SW480 (cell line): ENCODE measurements around the gene ZNF280D.

Source experiments
- DNase-seq: peaks from one replicate; pipeline ENCODE4 v3.0.0-alpha.2; 2016; ENCODE audit warnings: low spot score

Gene ZNF280D

DNA sequence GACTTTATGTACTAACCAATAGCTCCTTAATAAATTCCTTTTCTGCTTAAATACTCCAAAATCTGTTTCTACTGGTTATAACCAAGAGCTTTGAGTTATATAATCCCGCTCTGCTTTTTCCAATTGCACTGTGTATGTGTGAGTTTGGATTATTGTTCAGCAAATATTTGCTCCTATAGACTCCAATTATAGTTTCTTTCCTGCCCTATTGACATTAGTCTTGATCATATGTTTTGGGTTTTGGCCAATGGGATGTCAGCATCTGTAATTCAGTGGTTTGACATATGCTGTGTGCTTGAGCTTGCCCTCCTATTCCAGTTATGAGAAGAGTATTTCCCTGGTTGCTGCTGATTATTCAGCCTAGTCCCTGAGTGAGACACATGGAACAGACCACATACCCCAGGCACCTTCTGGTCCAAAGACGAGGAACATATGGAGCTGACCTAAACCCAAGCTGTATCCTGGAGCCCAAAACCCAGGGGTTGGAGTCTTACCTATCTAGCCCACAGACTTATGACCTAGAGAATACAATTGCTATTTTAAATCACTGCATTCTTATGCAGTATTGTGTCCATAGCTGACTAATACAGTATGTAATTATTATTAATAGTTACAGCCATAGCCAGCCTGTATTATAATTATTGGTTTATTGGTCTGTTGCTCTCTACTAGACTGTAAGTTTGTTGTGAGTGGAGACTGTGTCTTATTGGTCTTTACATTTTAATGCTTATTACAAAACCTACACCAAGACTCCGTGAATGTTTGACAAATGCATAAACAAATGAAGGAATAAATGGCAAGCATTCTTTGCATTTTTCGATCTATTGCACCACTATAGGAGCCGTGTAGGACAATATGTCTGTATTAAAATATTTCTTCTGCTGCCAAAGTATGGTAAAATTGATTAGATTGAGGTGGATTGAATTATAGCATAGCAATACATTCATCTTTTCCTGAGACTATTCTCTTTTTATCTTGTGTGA lies 11.7 kb upstream of the ZNF280D start:
- no peak for DNase-seq

DNA sequence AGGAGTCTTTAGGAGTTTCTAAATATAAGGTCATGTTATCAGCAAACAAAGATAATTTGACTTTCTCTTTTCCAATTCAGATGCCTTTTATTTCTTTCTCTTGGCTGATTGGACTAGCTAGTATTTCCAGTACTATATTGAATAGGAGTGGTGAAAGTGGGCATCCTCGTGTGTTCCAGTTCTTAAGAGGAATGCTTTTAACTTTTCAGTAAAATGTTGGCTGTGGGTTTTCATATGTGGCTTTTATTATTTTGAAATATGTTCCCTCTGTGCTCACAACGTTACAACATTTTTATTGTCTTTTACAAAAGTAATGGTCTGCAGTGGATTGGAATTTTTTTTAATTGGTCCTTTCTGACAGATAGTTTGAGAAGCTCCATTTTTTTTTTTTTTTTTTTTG lies 8.2 kb upstream of the ZNF280D start:
- DNase-seq: no peak

DNA sequence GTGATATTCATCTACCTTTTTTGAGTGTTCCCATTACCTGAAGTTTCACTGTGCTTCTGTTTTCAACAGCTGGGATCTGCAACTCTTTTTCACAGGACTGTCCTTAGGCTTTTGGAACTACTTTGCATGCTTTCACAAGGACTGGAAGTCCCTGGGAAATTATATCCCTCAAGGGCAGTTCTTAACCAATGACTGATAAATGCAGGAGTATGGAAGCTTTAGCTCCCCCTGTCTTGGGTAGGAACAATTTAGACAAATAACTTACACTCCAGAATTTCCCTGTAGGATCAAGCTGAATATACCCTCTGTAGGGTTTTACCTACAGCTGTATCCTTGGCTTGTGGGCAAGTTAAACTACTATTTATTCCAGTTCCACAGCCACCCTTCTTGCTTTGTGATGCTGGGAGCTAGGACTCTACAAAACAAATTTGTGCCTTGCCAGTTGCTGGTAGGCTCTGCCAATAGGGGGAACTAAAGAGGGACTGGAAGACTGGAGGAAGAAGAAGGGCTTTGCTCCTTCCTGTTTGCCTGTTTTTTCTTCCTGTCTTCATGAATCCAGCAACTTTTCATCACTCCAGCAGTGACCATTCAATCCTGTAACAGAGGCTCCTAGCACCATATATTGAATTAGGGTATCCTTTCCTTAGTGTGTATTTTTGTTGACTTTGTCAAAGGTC lies 6.8 kb upstream of the ZNF280D start:
- no peak for DNase-seq

DNA sequence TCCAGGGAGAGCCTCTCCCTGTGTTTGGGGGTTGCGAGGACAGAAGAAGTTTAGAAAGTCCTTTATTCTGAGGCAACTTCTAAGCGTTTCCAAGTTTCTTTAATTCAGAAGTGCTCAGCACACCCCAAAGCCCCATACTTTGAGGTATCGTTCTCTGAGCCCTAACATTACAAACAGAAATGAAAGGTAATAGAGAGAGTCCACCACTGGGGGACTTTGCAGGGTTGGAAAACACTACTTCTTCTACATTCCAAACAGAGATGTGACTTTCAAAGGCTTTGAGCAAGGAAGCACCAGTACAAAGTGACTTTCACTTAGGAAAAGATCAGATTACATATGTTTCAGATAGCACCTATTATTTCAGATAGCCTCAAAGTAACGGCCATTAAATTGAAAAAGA lies 6.2 kb upstream of the ZNF280D start:
- DNase-seq: no peak

DNA sequence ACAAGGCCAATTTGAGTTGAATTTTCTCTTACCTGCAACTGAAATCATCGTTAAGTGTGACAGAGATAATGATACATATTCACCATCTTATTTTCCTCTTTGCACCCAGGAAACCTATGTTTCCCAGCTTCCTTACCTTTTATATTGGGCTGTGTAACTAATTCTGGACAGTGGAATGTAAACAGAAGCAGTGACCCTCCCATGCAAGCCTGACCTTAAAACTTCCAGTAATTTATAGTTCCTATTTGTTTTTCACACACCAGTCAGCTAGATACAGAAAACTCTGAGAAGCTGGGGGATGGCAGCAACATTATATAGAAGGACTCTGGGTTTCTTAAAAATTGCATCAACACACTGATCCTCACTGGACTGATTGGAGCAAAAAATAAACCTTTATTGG lies 4.5 kb upstream of the ZNF280D start:
- DNase-seq: no peak

DNA sequence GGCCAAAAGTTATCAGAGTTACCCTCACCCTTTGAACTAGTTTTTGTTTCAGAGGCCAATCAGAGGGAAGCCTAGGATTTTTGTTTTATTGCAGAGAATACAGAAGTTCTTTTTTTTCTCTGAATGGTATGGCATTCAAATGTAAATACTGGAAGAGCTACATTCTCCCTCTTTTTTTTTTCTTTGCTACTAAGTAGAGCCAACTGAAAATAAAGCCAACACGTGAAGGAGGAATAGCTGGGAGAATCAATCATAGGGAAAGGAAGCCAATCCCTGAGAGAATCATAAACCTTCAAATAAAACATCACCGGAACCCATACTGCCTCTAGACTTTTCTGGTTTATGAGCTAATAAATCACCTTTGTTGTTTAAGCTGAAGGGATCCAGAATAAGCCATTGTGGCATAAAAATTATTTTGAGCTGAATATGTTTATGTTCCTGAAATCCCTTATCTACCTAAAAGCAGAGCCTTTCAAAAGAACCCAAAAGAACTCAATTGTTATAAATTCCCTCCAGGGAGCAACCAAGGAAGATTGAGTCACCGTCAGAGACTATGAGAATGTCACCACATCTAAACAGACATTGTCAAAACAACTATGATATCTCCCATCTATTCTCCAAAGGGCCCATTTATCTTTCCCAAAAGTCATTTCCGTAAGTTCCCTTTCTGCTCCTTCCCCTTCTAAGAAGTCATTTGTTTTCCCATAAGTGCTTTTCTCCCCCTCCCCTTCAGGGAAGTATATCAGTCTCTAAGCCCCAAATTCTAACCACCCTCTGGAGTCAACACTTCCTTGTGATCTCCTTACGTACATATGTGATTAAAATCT lies 3.8 kb upstream of the ZNF280D start:
- DNase-seq: peak; percentile 16

DNA sequence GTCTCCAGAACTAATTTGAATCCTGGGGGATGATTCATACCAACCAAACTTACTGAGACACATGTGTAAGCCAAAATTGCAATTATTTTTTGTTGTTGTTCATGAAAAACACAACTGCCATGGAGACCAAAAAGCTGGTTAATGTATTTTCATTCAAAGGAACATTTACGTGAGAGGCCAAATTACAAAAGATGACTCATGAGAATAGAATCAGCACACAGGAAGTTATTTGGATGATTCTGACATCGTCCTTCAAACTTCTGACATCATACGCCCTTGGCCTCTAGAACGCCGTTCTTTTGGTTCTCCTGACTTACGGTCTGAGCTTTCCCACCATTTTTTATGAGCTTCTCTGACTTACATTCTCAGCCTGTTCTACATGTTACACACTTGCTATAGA lies 3.0 kb upstream of the ZNF280D start:
- DNase-seq: no peak

DNA sequence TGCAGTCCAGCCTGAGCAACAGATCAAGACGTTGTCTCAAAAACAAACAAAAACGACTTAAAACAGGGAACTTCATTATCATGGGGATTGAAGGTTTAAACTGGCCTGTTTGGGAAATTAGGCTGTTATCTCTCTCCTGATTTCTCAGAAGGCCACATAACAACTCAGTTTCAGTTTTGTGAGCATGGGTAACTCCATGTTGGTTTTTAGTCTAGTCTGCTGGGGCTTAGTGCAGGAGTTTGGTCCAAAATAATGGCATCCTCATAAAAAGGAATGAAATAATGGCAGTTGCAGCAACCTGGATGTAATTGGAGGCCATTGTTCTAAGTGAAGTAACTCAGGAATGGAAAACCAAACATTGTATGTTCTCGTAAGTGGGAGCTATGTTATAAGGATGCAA lies 2.3 kb upstream of the ZNF280D start:
- no peak for DNase-seq

DNA sequence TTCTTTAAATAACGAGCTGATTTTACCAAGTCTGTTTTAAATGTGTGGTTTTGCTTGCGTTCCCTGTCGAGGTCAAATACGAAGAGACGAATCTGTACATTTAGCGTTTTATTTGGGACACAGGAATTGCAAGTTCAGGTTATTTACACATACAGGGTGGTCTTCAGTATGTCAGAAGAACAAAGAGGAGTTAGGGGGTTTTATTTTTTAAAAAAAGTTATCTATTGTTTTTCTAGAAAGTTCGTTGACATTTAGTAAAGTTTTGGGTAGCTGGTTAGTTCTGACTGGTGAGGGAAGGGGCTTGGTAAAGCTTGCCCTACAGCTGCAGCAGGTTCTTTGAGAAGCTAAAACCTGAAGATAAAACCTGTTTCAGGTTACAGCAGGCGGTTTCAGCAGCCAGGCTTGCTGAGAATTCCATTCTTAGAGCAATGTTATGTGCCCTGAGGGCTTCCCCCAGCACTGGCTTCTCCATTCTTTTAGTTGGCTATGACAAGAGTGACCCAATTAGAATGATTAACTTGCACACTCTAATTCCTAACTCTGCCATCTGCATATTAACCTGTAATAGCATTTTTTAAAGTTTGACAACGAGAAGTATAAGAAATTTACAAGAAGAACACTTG lies 815 bp upstream of the ZNF280D start:
- no peak for DNase-seq

DNA sequence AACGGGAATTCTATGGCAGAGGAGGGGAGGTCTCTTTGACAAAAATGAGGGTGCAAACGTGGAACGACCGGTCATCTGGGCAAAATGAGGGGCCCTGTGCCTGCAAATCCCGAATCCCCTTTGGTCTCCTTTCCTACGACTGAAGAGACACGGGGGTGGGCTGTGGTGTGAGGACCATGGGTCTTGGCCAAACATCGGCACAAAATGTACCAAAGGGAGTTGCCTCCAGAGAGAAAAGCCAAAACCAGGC lies 498 bp downstream of the ZNF280D start:
- no peak for DNase-seq

DNA sequence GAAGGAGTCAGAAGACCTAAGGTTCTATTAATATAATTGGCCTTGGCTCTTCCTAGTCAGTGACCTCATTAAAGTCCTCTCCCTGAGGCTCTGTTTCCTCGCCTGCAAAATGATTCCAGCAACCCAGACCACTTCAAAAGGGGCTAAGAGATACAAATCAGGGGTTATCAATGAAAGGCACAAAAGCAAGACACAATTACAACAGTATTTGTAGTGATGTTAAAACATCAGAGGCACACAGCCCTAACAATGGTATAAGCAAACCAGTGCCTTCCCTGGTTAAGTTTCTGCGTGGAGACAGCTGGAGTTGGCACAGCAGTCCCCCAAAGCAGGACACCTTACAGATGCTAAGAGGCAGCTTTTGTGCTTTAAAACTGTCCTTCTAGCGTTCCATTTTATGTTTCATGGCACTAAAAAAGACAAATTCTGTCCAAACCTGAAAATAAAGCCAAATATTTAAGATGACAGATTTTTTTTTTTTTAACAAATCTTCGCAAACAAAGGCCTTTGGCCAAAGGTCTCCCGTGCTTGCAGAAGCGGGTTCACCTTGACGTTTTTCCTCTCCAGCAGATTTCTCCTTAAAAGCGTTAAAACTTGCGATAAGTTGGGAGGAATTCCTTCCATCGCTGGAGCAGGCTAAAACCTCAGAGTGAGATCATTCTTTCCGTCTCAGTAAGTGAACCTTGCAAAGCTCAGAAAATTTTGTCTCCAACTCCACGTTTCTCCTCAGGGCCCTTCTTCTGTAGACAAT lies 999 bp downstream of the ZNF280D start:
- DNase-seq: no peak

DNA sequence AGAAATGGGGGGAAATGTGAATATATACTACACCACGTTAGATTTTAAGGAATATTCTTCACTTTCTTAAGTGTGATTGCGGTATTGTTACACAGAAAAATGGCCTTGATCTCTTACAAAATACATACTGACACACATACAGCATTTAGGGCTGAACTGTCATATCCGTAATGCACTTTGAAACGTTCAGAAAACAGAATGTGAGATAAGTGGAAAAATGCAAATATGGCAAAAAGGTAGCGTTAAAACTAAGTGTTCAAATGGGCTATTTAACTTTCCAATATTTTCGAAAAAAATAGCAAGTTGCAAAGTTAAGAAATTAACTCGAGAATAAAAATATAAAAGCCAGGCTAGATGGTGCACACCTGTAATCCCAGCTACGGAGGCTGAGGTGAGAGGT lies 1.8 kb downstream of the ZNF280D start:
- DNase-seq: no peak

DNA sequence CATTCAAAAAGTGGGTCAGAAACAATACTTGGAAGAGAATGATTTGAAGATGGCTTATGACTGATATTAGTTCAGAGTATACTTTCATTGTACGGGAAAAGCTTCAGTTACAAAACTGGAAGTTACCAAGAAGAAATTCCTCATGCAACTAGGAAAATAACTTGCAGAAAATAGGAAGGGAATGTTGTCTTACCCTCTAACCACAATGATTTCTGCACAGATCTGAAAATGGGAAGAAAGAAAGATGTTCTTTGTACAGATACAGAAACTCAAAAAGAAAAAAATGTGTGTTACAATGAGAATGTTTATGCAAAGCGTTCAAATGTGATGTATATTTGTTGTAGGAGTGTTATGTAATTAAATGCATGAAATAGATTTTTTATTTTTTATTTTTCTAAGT lies 3.7 kb downstream of the ZNF280D start:
- DNase-seq: no peak

DNA sequence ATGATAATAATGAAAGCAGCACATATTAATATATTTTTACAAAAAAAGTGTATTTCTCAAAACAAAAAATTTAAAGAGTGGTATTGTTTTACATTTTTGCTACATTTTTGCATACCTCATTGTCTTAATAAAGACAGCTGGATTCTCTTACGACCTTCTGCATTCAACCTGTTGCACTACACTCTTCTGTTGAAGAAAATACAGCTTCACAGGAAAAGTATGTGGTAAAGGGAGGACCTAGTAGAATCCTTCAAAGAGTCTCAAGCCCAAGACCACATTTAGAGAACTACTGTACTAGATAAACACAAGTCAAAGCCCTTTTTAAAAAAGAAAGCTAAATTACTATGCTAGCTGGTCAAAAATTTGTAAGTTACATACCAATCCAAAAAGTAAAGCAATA lies 7.9 kb downstream of the ZNF280D start:
- DNase-seq: no peak

DNA sequence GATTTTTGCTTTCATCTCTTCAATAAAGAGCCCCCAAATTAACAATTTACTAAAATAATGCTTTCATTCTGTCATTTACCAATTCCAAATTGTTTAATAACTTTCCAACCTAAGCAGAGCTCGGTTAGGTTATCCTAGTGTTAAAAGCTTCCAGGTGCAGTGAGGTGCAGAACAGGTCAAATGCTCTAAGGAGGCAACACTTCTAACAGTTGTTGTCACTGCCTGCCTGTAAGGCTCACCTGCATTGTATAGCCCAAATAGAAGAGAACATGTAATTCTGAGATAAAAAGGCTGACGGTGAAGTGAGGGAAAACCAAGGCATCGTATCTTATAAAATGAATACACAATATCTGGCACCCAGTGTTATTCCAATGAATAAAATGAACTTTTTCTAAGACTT lies 9.1 kb downstream of the ZNF280D start:
- no peak for DNase-seq

DNA sequence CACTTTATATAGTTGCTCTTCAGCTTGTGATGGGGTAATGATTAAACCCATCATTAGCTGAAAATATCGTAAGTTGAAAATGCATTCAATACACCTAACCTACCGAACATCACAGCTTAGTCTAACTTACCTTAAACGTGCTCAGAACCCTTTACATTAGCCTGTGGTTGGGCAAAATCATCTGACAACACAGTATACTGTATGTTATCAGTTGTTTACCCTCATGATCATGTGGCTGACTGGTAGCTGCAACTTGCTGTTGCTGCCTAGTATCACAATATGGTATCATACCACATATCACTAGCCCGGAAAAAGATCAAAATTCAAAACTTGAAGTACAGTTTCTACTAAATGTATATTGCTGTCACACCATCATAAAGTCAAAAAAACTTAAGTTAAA lies 9.5 kb downstream of the ZNF280D start:
- no peak for DNase-seq

DNA sequence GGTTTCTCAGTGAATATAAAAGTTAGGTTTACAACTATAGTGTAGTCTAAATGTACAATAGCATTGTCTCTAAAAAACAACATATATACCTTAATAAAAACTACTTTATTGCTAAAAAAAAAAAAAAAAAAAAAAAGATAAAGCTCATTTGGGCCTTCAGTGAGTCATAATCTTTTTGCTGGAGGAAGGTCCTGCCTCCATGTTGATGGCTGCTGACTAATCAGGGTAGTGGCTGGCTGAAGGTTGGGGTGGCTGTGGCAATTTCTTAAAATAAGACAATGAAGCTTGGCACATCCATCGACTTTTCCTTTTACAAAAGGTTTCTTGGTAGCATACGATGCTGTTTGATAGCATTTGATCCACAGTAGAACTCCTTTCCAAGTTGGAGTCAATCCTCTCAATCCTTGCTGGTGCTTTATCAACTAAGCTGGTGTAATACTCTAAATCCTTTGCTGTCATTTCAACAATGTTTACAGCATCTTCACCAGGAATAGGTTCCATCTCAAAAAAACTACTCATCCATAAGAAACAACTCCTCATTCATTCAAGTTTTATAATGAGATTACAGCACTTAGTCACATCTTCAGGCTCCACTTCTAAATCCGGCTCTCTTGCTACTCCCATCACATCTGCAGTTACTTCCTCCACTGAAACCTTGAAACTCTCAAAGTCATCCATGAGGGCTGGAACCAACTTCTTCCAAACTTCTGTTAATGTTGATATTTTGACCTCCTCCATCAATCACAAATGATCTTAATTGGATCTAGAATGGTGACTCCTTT lies 13.3 kb downstream of the ZNF280D start:
- no peak for DNase-seq

DNA sequence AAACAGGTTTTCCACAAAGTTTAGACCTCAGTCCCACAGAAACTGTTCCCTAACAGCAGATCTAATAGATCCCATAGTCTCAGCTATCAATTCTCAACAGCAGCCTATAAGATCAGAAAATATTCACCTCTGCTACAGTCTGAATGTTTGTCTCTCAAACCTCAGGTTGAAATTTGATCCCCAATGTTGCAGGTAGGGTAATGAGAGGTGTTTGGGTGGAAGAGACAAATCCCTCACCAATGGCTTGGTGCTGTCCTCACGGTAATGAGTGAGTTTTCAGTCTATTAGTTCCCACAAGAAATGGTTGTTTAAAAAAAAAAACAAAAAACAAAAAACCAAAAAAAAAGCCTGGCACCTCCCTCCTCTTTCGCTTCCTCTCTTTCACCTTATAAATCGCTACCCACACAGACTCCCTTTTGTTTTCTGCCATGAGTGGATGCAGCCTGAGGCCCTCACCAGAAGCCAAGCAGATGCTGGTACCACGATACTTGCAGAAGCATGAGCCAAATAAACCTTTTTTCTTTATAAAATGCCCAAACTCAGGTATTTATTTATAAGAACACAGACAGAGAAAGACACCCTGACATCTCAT lies 14.2 kb downstream of the ZNF280D start:
- no peak for DNase-seq

DNA sequence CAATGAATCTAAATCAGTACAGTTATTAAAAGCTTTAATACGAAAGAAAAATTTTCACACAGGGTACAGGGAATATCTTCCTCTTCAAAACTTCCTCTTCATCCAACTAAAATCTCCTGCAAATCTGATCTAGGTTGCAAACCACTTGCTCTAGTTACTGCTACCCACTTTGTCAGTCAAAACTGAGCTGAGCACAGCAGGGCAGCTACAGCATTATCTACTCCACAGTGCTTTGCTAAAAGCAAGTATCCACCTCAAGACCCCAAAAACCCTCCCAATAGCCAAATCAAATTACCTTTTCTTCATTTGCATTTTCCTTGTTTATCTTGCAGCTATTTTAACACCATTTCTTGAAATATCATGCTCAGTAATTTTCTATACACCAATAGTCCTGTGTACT lies 14.7 kb downstream of the ZNF280D start:
- DNase-seq: no peak

DNA sequence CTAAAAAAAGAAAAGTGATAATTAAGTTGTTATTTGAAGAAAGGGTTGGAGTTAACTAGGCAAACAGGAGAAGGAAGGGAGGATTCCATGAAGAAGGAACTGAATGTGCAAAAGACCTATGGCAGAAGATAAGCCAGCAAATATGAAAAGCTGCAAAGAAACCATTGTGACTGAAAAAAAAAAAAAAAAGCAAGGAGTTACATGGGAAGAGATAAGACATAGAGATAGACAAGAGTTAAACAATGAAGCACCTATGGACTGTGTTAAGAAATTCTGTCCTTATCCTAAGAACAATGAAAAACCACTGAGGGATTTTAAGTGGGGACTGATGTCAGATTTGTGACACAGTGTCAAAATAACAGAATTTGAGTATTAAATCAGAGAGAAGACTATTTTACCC lies 17.0 kb downstream of the ZNF280D start:
- no peak for DNase-seq

DNA sequence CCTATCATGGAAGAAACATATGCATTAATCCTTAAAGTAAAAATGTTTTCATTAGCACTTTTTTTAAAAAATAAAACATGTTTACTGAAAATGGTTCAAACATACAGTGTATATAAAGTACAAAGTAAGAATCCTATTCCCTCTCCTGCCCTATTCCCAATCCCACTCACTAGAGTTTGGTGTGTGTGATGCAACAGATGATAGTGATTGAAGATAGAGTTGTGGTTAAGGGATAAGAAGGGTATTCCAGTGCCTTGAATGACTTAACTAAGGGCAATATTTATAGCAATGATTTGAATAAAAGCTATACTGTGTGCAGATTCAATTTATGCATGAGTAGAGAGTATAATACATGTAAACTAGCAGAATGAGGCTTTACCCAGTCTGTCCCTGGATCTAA lies 18.1 kb downstream of the ZNF280D start:
- DNase-seq: no peak
